Panc1 (cell line): ENCODE measurements around the gene SLC7A7. TPM values are rescaled to one million over a fixed set of nuclear protein-coding genes. Genes with fewer than 3 reads are reported as not detected.
"Not testable (repeated sequence)": the region's sequence is repeated elsewhere in the genome, so short reads cannot be mapped to it uniquely, and the experiment has no call there.

Source experiments
- ATAC-seq: fragments of 200-7000 bp; cut with Tn5 transposase; 2 replicates; pipeline ENCODE4 v1.9.1; 2020; ENCODE audit warnings: mild to moderate bottlenecking, moderate library complexity
- BruUV-seq: library from RNA; stranded (reverse); fragments of 400-500 nt; replicated peaks from 2 replicates; lab custom pipeline; 2021; lab: Mats Ljungman, UMichigan
- CTCF ChIA-PET: fragments of 300-600 bp; sonication (Branson Sonifier 250); formaldehyde crosslinking; loops from one replicate; lab custom pipeline; 2022; ENCODE audit warnings: antibody characterized with exemption; lab: Charles Lee
- POLR2A ChIA-PET: fragments of 300-600 bp; sonication (Branson Sonifier 250); formaldehyde crosslinking; loops from one replicate; lab custom pipeline; 2022; ENCODE audit warnings: antibody characterized with exemption; lab: Charles Lee
- DNase-seq: peaks from one replicate; pipeline ENCODE4 v3.0.0-alpha.2; 2010; ENCODE audit warnings: low read depth, low spot score
- H3K27ac ChIP-seq: 2 replicates; pipeline ENCODE4 v1.5.1; 2011; ENCODE audit warnings: mild to moderate bottlenecking, low read length, inconsistent platforms
- H3K27me3 ChIP-seq: fragments of 200-500 bp; sonication (Bioruptor generic); 2 replicates; pipeline ENCODE4 v1.6.0; 2014; ENCODE audit warnings: low read length, inconsistent platforms; ENCODE audit not compliant: control insufficient read depth, insufficient read depth
- H3K36me3 ChIP-seq: fragments of 200-500 bp; sonication (Bioruptor generic); 2 replicates; pipeline ENCODE4 v1.5.1; 2014; ENCODE audit warnings: inconsistent platforms, mild to moderate bottlenecking, low read length, moderate library complexity; ENCODE audit not compliant: control insufficient read depth, insufficient read depth
- H3K4me1 ChIP-seq: 2 replicates; pipeline ENCODE4 v1.5.1; 2011; ENCODE audit warnings: inconsistent platforms, mild to moderate bottlenecking, low read length, moderate library complexity; ENCODE audit not compliant: control insufficient read depth, insufficient read depth
- H3K4me3 ChIP-seq, 2 experiments: 2 replicates each; pipeline ENCODE4 v1.5.1; 2011 to 2012; ENCODE audit warnings: low read depth in 2 of 2, low read length in 2 of 2, mild to moderate bottlenecking in 2 of 2, inconsistent platforms in 1 of 2, moderate library complexity in 1 of 2
- H3K9me3 ChIP-seq: fragments of 200-500 bp; sonication (Bioruptor generic); 2 replicates; pipeline ENCODE4 v1.5.1; 2014; ENCODE audit warnings: low read depth, mild to moderate bottlenecking, inconsistent platforms, low read length, moderate library complexity; ENCODE audit not compliant: control insufficient read depth, insufficient read depth
- POLR2AphosphoS5 ChIP-seq: IDR thresholded peaks from 2 replicates; pipeline ENCODE4 v1.6.1; 2012; ENCODE audit warnings: mild to moderate bottlenecking, low read depth, low read length, moderate library complexity
- SIN3A ChIP-seq: IDR thresholded peaks from 2 replicates; pipeline ENCODE4 v1.6.1; 2012; ENCODE audit warnings: low read depth, mild to moderate bottlenecking, low read length, moderate library complexity, borderline replicate concordance; ENCODE audit not compliant: insufficient read depth
- TCF7L2 ChIP-seq: IDR thresholded peaks from 2 replicates; pipeline ENCODE4 v1.6.1; 2011; ENCODE audit warnings: mild to moderate bottlenecking, low read depth, low read length, inconsistent platforms
- in situ Hi-C: cut with HindIII; loops from 2 replicates; pipeline ENCODE4 v1.10.0; 2016; ENCODE audit warnings: low sequenced_read_pairs, low pct_unique_long_range_greater_than_20kb
- intact Hi-C: fragments of 100-400 bp; cut with micrococcal nuclease; formaldehyde crosslinking; loops from one replicate; pipeline ENCODE4 v1.10.0; 2022; ENCODE audit not compliant: unreplicated experiment
- total RNA-seq: library from RNA; stranded (reverse); gene quantifications from one replicate; pipeline ENCODE4 v1.2.1, GENCODE V29; 2021; ENCODE audit not compliant: unreplicated experiment
- TF ChIP-seq, protein P1 (sequence below): fragments of 450-650 bp; IDR thresholded peaks from 2 replicates; pipeline ENCODE4 v1.5.1; 2017; ENCODE audit warnings: mild to moderate bottlenecking
- TF ChIP-seq, protein P2 (sequence below), 2 experiments: IDR thresholded peaks; 2 replicates each; pipeline ENCODE4 v1.6.1; 2011 to 2012; ENCODE audit warnings: low read depth in 2 of 2, control low read depth in 1 of 2, low read length in 1 of 2, mild to moderate bottlenecking in 1 of 2, moderate library complexity in 1 of 2; ENCODE audit not compliant: insufficient read depth in 1 of 2

The SLC7A7 gene
- total RNA-seq, 1 experiment from 2014 or later = 0.85 TPM

DNA sequence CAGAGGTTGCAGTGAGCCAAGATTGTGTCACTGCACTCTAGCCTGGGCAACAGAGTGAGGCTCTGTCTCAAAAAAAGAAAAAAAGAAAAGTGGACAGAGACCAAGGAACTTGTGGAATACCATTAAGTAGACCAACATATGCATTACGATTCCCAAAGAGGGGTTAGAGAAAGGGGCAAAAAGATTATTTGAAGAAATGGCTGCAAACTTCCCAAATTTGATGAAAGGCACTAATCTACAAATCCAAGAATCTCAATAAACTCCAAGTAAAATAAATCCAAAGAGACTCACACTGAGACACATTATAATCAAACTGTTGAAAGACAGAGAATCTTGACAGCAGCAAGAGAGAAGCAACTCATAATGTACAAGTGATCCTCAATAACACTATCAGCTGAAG, 53.5 kb downstream of the SLC7A7 start:
- intact Hi-C loops (no loop called here), in situ Hi-C loops (no loop called here)
- Histone ChIP-seq H3K27ac (no peak overlapping the region), H3K36me3 (no peaks in the 10 kb centered on the region; the same call in 1 of the 2 replicates), H3K27me3 (no peaks in the 10 kb centered on the region), H3K9me3 (no peaks in the 10 kb centered on the region), H3K4me3 (no peak overlapping the region), H3K4me1 (no peaks in the 10 kb centered on the region)
- DNase-seq = no peak
- ATAC-seq = no peak
- BruUV-seq = no TSS peak
- CTCF ChIA-PET = no interaction called here
- POLR2A ChIA-PET = interaction anchor here (0.6 kb wide), 1 partner anchor 115 kb away, joined by 4 read pairs; no protein-coding TSS in a partner anchor
- TF ChIP-seq, protein P1, sequence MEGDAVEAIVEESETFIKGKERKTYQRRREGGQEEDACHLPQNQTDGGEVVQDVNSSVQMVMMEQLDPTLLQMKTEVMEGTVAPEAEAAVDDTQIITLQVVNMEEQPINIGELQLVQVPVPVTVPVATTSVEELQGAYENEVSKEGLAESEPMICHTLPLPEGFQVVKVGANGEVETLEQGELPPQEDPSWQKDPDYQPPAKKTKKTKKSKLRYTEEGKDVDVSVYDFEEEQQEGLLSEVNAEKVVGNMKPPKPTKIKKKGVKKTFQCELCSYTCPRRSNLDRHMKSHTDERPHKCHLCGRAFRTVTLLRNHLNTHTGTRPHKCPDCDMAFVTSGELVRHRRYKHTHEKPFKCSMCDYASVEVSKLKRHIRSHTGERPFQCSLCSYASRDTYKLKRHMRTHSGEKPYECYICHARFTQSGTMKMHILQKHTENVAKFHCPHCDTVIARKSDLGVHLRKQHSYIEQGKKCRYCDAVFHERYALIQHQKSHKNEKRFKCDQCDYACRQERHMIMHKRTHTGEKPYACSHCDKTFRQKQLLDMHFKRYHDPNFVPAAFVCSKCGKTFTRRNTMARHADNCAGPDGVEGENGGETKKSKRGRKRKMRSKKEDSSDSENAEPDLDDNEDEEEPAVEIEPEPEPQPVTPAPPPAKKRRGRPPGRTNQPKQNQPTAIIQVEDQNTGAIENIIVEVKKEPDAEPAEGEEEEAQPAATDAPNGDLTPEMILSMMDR = no peak
- TF ChIP-seq, protein P2, sequence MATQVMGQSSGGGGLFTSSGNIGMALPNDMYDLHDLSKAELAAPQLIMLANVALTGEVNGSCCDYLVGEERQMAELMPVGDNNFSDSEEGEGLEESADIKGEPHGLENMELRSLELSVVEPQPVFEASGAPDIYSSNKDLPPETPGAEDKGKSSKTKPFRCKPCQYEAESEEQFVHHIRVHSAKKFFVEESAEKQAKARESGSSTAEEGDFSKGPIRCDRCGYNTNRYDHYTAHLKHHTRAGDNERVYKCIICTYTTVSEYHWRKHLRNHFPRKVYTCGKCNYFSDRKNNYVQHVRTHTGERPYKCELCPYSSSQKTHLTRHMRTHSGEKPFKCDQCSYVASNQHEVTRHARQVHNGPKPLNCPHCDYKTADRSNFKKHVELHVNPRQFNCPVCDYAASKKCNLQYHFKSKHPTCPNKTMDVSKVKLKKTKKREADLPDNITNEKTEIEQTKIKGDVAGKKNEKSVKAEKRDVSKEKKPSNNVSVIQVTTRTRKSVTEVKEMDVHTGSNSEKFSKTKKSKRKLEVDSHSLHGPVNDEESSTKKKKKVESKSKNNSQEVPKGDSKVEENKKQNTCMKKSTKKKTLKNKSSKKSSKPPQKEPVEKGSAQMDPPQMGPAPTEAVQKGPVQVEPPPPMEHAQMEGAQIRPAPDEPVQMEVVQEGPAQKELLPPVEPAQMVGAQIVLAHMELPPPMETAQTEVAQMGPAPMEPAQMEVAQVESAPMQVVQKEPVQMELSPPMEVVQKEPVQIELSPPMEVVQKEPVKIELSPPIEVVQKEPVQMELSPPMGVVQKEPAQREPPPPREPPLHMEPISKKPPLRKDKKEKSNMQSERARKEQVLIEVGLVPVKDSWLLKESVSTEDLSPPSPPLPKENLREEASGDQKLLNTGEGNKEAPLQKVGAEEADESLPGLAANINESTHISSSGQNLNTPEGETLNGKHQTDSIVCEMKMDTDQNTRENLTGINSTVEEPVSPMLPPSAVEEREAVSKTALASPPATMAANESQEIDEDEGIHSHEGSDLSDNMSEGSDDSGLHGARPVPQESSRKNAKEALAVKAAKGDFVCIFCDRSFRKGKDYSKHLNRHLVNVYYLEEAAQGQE (IDR thresholded peaks at IDR 0.05; ENCODE audit: insufficient read depth in 1 of 2, low read depth in 2 of 2, low read length in 1 of 2) = no peak
- no peak for TF ChIP-seq POLR2AphosphoS5
- TF ChIP-seq SIN3A = no peak
- no peak for TF ChIP-seq TCF7L2

DNA sequence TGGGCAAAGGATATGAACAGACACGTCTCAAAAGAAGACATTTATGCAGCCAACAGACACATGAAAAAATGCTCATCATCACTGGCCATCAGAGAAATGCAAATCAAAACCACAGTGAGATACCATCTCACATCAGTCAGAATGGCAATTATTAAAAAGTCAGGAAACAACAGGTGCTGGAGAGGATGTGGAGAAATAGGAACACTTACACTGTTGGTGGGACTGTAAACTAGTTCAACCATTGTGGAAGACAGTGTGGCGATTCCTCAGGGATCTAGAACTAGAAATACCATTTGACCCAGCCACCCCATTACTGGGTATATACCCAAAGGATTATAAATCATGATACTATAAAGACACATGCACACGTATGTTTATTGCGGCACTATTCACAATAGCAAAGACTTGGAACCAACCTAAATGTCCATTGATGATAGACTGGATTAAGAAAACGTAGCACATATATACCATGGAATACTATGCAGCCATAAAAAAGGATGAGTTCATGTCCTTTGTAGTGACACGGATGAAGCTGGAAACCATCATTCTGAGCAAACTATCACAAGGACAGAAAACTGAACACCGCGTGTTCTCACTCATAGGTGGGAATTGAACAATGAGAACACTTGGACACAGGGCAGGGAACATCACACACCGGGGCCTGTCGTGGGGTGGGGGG, 57.1 kb downstream of the SLC7A7 start:
- in situ Hi-C loops, H3K36me3 ChIP-seq, H3K27ac ChIP-seq, BruUV-seq, H3K4me3 ChIP-seq, DNase-seq, CTCF ChIA-PET, POLR2A ChIA-PET, ATAC-seq, H3K4me1 ChIP-seq, intact Hi-C loops, H3K27me3 ChIP-seq, H3K9me3 ChIP-seq: not testable (repeated sequence)

DNA sequence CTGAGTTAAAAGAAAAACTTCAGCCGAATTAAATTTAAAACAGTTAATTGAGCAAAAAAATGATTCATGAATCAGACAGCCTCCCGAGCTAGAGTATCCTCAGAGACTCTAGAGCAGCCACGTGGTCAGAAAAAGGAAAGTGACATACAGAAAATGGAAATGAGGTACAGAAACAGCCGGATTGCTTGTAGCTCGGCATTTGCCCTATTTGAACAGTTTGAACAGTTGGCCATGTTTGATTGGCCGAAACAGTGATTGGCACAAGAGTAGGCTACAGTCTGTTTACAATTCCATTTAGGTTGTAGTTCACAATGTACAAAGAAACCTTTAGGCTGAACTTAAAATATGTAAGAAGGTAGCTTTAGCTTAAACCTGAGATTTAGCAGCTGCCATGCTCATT, 61.6 kb downstream of the SLC7A7 start:
- Histone ChIP-seq H3K9me3 (no peaks in the 10 kb centered on the region), H3K4me3 (no peak overlapping the region), H3K27me3 (no peaks in the 10 kb centered on the region), H3K36me3 (no peaks in the 10 kb centered on the region), H3K27ac (no peak overlapping the region), H3K4me1 (no peaks in the 10 kb centered on the region)
- intact Hi-C loops = no loop called here
- no TSS peak for BruUV-seq
- in situ Hi-C loops = no loop called here
- CTCF ChIA-PET = no interaction called here
- TF ChIP-seq SIN3A (no peak), TCF7L2 (no peak), POLR2AphosphoS5 (no peak)
- TF ChIP-seq, protein P1 = no peak
- TF ChIP-seq, protein P2 (IDR thresholded peaks at IDR 0.05; ENCODE audit: insufficient read depth in 1 of 2, low read depth in 2 of 2, low read length in 1 of 2) = no peak
- ATAC-seq (no peak), DNase-seq (no peak)
- POLR2A ChIA-PET = interaction anchor here (0.6 kb wide), 1 partner anchor 159 kb away, joined by 6 read pairs; no protein-coding TSS in a partner anchor
